C4-2B (cell line): ENCODE measurements around the gene SEMA5A.

Experiments
- CTCF ChIP-seq: fragments of 450-650 bp; conservative IDR thresholded peaks from 2 replicates; pipeline ENCODE4 v1.5.1; 2017; ENCODE audit warnings: mild to moderate bottlenecking
- ZFX ChIP-seq: fragments of 450-650 bp; IDR thresholded peaks from 2 replicates; pipeline ENCODE4 v1.6.1; 2017

GRCh38 chr5:9482381-9482780 lies 63.5 kb downstream of the SEMA5A start:
- TF ChIP-seq CTCF (no peak), ZFX (no peak)
